Loucy (cell line): ENCODE measurements around the gene MSL1.

ENCODE experiments used
- H2AFZ ChIP-seq: fragments of 200-600 bp; sonication (generic); 2 replicates; pipeline ENCODE4 v1.6.0; 2016; ENCODE audit warnings: antibody characterized with exemption, mild to moderate bottlenecking, low read length, moderate library complexity
- H3F3A ChIP-seq: fragments of 200-600 bp; 2 replicates; pipeline ENCODE4 v1.6.0; 2016; ENCODE audit warnings: antibody characterized with exemption, low read depth, mild to moderate bottlenecking
- H3K27me3 ChIP-seq: fragments of 200-600 bp; sonication (generic); 2 replicates; pipeline ENCODE4 v1.6.1; 2014; ENCODE audit warnings: low read length, mild to moderate bottlenecking; ENCODE audit not compliant: insufficient read depth, poor library complexity, severe bottlenecking
- H3K36me3 ChIP-seq: fragments of 200-600 bp; sonication (generic); 2 replicates; pipeline ENCODE4 v1.6.1; 2016; ENCODE audit warnings: low read length; ENCODE audit not compliant: insufficient read depth
- H3K4me1 ChIP-seq: fragments of 200-600 bp; sonication (generic); 2 replicates; pipeline ENCODE4 v1.5.1; 2014; ENCODE audit warnings: low read length, mild to moderate bottlenecking; ENCODE audit not compliant: insufficient read depth, poor library complexity, severe bottlenecking
- H3K4me2 ChIP-seq: fragments of 200-600 bp; sonication (generic); 2 replicates; pipeline ENCODE4 v1.6.0; 2014; ENCODE audit warnings: antibody characterized with exemption, low read length, low read depth, mild to moderate bottlenecking; ENCODE audit not compliant: poor library complexity, severe bottlenecking
- H3K4me3 ChIP-seq: fragments of 200-600 bp; sonication (generic); 2 replicates; pipeline ENCODE4 v1.5.1; 2014; ENCODE audit warnings: low read length, mild to moderate bottlenecking, mixed read lengths; ENCODE audit not compliant: poor library complexity, severe bottlenecking
- H3K79me2 ChIP-seq: fragments of 200-600 bp; sonication (generic); 2 replicates; pipeline ENCODE4 v1.6.1; 2014; ENCODE audit warnings: low read length; ENCODE audit not compliant: insufficient read depth
- H3K9ac ChIP-seq: fragments of 200-600 bp; sonication (generic); 2 replicates; pipeline ENCODE4 v1.6.0; 2014; ENCODE audit warnings: mild to moderate bottlenecking, low read depth, low read length, moderate library complexity; ENCODE audit not compliant: poor library complexity, severe bottlenecking
- H3K9me2 ChIP-seq: fragments of 200-600 bp; sonication (generic); replicated peaks from 2 replicates; pipeline ENCODE4 v1.6.1; 2016; ENCODE audit warnings: low read depth, low read length, mixed read lengths
- H3K9me3 ChIP-seq: fragments of 200-600 bp; sonication (generic); 2 replicates; pipeline ENCODE4 v1.6.1; 2014; ENCODE audit warnings: mild to moderate bottlenecking, antibody characterized with exemption, low read length, low read depth; ENCODE audit not compliant: insufficient read depth
- H4K20me1 ChIP-seq: fragments of 200-600 bp; sonication (generic); 2 replicates; pipeline ENCODE4 v1.6.0; 2014; ENCODE audit warnings: antibody characterized with exemption, low read length, mild to moderate bottlenecking; ENCODE audit not compliant: insufficient read depth, poor library complexity, severe bottlenecking
- EZH2phosphoT487 ChIP-seq: fragments of 200-600 bp; IDR thresholded peaks from 2 replicates; pipeline ENCODE4 v1.6.1; 2018; ENCODE audit warnings: antibody characterized with exemption, mild to moderate bottlenecking, moderate library complexity, borderline replicate concordance
- TF ChIP-seq, protein P1 (sequence below): fragments of 200-600 bp; sonication (generic); conservative IDR thresholded peaks from 2 replicates; pipeline ENCODE4 v1.5.1; 2014; ENCODE audit warnings: mild to moderate bottlenecking, antibody characterized with exemption, low read length

The MSL1 gene

DNA sequence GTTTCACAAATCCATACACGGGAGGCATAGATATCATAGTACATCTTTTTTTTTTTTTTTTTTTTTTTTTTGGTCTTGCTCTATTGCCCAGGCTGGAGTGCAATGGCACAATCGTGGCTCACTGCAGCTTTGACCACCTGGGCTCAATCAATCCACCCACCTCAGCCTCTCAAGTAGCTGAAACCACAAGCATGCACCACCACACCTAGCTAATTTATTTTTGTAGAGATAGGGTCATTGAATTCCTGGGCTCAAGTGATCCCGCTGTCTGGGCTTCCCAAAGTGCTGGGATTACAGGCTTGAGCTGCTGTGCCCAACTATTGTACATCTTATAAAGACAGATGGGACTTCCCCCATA, 52.0 kb downstream of the MSL1 start:
- Histone ChIP-seq H3K4me3 (no peak overlapping the region), H2AFZ (no peak overlapping the region), H3K4me2 (no peak overlapping the region), H3K9me2 (no peaks in the 10 kb centered on the region), H3K79me2 (no peaks in the 10 kb centered on the region), H4K20me1 (no peaks in the 10 kb centered on the region), H3K27me3 (no peaks in the 10 kb centered on the region), H3K4me1 (no peaks in the 10 kb centered on the region), H3F3A (no peaks in the 10 kb centered on the region), H3K9me3 (no peaks in the 10 kb centered on the region), H3K9ac (no peak overlapping the region), H3K36me3 (peaks cover 68% of the 10 kb centered on the region; the same call in 1 of the 2 replicates)
- TF ChIP-seq, protein P1, sequence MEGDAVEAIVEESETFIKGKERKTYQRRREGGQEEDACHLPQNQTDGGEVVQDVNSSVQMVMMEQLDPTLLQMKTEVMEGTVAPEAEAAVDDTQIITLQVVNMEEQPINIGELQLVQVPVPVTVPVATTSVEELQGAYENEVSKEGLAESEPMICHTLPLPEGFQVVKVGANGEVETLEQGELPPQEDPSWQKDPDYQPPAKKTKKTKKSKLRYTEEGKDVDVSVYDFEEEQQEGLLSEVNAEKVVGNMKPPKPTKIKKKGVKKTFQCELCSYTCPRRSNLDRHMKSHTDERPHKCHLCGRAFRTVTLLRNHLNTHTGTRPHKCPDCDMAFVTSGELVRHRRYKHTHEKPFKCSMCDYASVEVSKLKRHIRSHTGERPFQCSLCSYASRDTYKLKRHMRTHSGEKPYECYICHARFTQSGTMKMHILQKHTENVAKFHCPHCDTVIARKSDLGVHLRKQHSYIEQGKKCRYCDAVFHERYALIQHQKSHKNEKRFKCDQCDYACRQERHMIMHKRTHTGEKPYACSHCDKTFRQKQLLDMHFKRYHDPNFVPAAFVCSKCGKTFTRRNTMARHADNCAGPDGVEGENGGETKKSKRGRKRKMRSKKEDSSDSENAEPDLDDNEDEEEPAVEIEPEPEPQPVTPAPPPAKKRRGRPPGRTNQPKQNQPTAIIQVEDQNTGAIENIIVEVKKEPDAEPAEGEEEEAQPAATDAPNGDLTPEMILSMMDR = no peak
- no peak for TF ChIP-seq EZH2phosphoT487

GRCh38 chr17:40174514-40174913, 52.7 kb downstream of the MSL1 start:
- H3K4me2 ChIP-seq = no peak overlapping the region
- no peaks in the 10 kb centered on the region for H4K20me1 ChIP-seq
- no peak overlapping the region for H2AFZ ChIP-seq
- no peaks in the 10 kb centered on the region for H3K79me2 ChIP-seq
- H3K36me3 ChIP-seq = peaks cover 61% of the 10 kb centered on the region; the same call in 1 of the 2 replicates
- H3K9me3 ChIP-seq = no peaks in the 10 kb centered on the region
- TF ChIP-seq, protein P1 = no peak
- TF ChIP-seq EZH2phosphoT487 = no peak
- no peak overlapping the region for H3K9ac ChIP-seq
- H3F3A ChIP-seq = no peaks in the 10 kb centered on the region
- H3K9me2 ChIP-seq = no peaks in the 10 kb centered on the region
- H3K4me1 ChIP-seq = no peaks in the 10 kb centered on the region
- H3K27me3 ChIP-seq = no peaks in the 10 kb centered on the region
- no peak overlapping the region for H3K4me3 ChIP-seq

DNA sequence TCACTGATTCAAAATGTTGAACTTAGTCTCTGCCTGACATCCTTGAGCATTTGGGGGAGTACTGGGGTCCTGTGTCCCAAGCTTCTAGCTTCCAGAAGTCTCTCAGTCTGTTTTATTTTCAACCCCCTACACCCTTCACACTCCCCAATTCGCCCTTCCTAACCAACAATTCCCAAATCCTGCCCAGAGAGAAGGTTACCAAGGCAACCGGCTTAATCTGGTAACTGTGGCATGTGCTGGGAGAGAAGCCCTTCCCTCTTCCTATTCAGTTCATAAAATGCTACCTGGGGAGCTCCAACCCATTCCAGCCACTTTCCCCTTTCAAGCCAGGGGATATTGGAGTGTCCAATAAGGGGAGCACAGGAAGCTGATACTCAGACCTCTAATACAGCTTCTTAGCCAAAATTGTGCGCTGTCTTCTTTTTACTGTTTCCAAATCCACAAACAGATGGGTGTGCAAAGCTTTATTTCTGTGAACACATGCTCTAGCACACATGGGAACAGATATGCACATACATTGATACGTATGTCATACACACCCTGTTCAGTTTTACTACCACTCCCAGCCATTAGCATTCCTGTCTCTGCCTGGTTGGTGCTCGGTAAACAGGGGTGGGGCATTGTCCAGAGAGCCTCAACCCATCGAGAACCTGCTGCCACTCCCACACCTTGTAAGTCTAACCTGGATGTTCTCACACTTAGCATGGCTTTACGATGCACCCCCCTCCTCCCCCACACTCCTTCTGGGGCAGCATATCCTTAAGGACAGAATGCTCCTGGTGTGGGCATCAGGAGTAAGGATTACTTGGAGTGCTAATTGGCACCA, 54.4 kb downstream of the MSL1 start:
- Histone ChIP-seq H3K9me3 (no peaks in the 10 kb centered on the region), H4K20me1 (no peaks in the 10 kb centered on the region), H3K36me3 (peaks cover 44% of the 10 kb centered on the region; the same call in 1 of the 2 replicates), H3F3A (no peaks in the 10 kb centered on the region), H3K4me1 (no peaks in the 10 kb centered on the region), H3K27me3 (no peaks in the 10 kb centered on the region), H3K9me2 (no peaks in the 10 kb centered on the region), H3K4me3 (no peak overlapping the region), H3K4me2 (no peak overlapping the region), H3K79me2 (no peaks in the 10 kb centered on the region), H3K9ac (no peak overlapping the region), H2AFZ (no peak overlapping the region)
- TF ChIP-seq, protein P1 = no peak
- TF ChIP-seq EZH2phosphoT487 = no peak
